ENCODE data around the gene ABCA2. TPM values are rescaled to one million over a fixed set of nuclear protein-coding genes. Genes with fewer than 3 reads are reported as not detected.

Gene ABCA2
- total RNA-seq, 1 donor from 2014 or later, result 55.1 TPM

GRCh38 chr9:137012694-137013570, 15.1 kb downstream of the ABCA2 start:
- Mint-ChIP-seq H3K4me1 (ENCODE audit: unreplicated experiment) (no peaks in the 10 kb centered on the region), H3K27me3 (ENCODE audit: unreplicated experiment) (no peaks in the 10 kb centered on the region), H3K36me3 (ENCODE audit: unreplicated experiment) (peaks cover 3% of the 10 kb centered on the region), H3K9me3 (ENCODE audit: unreplicated experiment) (no peaks in the 10 kb centered on the region), H3K27ac (ENCODE audit: unreplicated experiment) (no peak overlapping the region), H3K4me3 (ENCODE audit: unreplicated experiment) (no peak overlapping the region)
- DNase-seq (ENCODE audit: extremely low spot score, unreplicated experiment), result no peak
- TF ChIP-seq CTCF (IDR thresholded peaks at IDR 0.05), result no peak

GRCh38 chr9:137011907-137012675, 15.9 kb downstream of the ABCA2 start:
- no peak overlapping the region for H3K4me3 Mint-ChIP-seq (ENCODE audit: unreplicated experiment)
- no peak overlapping the region for H3K27ac Mint-ChIP-seq (ENCODE audit: unreplicated experiment)
- no peak for DNase-seq (ENCODE audit: extremely low spot score, unreplicated experiment)
- H3K27me3 Mint-ChIP-seq (ENCODE audit: unreplicated experiment), result no peaks in the 10 kb centered on the region
- no peak for TF ChIP-seq CTCF (IDR thresholded peaks at IDR 0.05)
- H3K36me3 Mint-ChIP-seq (ENCODE audit: unreplicated experiment), result peaks cover 3% of the 10 kb centered on the region
- H3K9me3 Mint-ChIP-seq (ENCODE audit: unreplicated experiment), result no peaks in the 10 kb centered on the region
- no peaks in the 10 kb centered on the region for H3K4me1 Mint-ChIP-seq (ENCODE audit: unreplicated experiment)

- no peak for DNase-seq (ENCODE audit: extremely low spot score, unreplicated experiment)
- TF ChIP-seq CTCF (IDR thresholded peaks at IDR 0.05), result no peak
- no peak overlapping the region for H3K27ac Mint-ChIP-seq (ENCODE audit: unreplicated experiment)
- H3K4me3 Mint-ChIP-seq (ENCODE audit: unreplicated experiment), result no peak overlapping the region
- no peaks in the 10 kb centered on the region for H3K4me1 Mint-ChIP-seq (ENCODE audit: unreplicated experiment)
- H3K9me3 Mint-ChIP-seq (ENCODE audit: unreplicated experiment), result no peaks in the 10 kb centered on the region
- peaks cover 1% of the 10 kb centered on the region for H3K36me3 Mint-ChIP-seq (ENCODE audit: unreplicated experiment)
- no peaks in the 10 kb centered on the region for H3K27me3 Mint-ChIP-seq (ENCODE audit: unreplicated experiment)
Observed at GRCh38 chr9:137011156-137011555, 16.9 kb downstream of the ABCA2 start.

GRCh38 chr9:137009938-137010732, 17.9 kb downstream of the ABCA2 start:
- no peaks in the 10 kb centered on the region for H3K4me1 Mint-ChIP-seq (ENCODE audit: unreplicated experiment)
- peaks cover 1% of the 10 kb centered on the region for H3K36me3 Mint-ChIP-seq (ENCODE audit: unreplicated experiment)
- no peaks in the 10 kb centered on the region for H3K27me3 Mint-ChIP-seq (ENCODE audit: unreplicated experiment)
- no peak for TF ChIP-seq CTCF (IDR thresholded peaks at IDR 0.05)
- H3K27ac Mint-ChIP-seq (ENCODE audit: unreplicated experiment), result no peak overlapping the region
- no peaks in the 10 kb centered on the region for H3K9me3 Mint-ChIP-seq (ENCODE audit: unreplicated experiment)
- no peak overlapping the region for H3K4me3 Mint-ChIP-seq (ENCODE audit: unreplicated experiment)
- DNase-seq (ENCODE audit: extremely low spot score, unreplicated experiment), result no peak

All from osteocyte (in vitro differentiated cells).